Stimulated activated naive CD4-positive, alpha-beta T cell treated with Interleukin-2 at 50 U/mL for 16 hours (primary cell): ENCODE results near the gene OTOP2.

Experiments used
- DNase-seq: peaks from one replicate; lab custom pipeline; 2025; lab: John Stamatoyannopoulos, UW

Gene OTOP2

GRCh38 chr17:74925242-74925641 lies 1.2 kb downstream of the OTOP2 start:
- no peak for DNase-seq

DNA sequence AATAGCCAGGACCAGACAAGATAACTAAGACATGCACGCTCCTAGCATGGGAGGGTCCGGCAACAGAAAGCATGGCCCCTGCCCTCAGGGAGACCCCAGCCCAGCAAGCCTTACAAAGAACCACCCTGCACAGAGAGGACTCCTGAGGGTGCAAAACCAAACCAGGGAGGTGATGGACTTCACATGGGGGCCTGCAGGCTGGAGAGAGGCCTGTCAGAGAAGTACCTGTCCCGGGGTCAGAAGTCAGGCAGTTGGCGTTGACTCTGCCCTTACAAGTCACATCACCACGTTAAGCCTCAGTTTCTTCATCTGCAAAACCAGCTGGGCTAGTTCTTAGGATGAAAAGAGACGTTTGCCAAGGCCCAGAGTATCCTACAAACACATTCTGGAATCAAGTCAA lies 4.7 kb downstream of the OTOP2 start:
- DNase-seq: no peak

DNA sequence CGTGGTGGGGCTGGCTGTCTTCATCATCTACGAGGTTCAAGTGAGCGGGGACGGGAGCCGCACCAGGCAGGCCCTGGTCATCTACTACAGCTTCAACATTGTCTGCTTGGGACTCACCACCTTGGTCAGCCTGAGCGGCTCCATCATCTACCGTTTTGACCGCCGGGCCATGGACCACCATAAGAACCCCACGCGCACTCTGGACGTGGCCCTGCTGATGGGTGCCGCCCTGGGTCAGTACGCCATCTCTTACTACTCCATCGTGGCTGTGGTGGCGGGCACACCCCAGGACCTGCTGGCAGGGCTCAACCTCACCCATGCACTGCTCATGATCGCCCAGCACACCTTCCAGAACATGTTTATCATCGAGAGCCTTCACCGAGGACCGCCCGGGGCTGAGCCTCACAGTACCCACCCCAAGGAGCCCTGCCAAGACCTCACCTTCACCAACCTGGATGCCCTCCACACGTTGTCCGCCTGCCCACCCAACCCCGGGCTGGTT lies 6.5 kb downstream of the OTOP2 start:
- DNase-seq: no peak

DNA sequence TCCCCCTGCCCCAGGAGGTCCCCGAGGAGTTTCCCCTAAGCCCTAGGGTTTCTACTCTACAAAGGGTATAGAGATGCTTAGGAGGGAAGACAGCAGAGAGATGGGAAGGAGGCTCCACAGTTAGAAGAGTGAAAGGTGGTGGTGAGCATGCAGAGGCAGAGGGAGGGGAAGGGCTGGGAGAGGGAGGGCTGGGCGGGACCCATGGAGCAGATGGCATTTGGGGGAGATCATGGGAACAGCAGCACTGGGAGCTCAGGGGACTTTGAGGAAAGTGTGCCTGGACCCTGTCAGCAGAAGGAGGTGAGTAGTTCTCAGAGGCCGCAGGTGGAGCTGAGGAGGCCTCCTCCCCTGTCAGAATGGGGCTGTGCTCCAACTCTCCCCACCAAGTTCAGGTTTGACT lies 11.0 kb downstream of the OTOP2 start:
- no peak for DNase-seq

DNA sequence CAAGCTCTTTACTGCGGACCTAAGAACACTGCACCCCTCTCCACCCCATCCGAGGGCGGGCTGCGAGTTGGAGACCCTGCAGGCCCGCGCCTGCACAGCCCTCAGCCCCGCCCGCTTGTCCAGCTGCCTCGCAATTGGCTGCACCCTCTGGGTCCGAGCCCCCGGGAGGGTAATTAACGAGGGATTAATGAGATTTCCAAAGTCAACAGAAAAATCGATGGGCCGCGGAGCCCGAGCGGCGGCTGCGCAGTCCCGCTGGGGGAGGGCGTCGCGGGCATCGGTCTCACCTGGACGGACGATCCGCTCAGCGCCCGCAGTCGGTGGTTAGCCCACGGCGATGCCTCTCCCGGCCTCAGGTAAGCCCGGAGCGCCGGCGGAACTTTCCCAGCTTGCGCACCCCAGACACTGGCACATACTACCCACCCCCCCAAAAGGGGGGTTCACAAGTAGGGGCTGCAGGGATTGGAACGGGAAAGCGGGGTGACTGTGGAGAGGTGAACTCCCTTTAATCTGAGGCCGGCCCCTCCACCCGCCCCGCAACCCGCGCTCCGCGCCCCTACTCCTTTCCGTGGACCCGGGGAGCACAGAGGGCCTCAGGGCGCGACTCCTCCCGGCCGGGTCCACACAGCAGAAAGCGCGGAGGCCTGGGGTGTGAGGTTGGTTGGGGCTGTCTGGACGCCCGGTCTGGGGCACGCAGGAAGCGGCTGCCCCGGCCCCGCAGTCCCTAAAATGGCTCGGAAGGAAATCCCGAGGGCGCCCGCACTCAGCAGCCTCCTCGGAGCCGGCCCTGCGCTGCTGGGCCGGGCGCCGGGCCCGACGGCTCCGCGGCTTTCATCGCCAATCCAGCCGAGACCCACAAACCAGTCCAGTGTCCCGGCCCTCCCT lies 11.8 kb downstream of the OTOP2 start, which contains the start of gene OTOP3:
OTOP3 (plus strand) TSS at position 314 of the 885 bp plus-strand sequence; CDS start at position 338, 24 bp downstream.
- no peak for DNase-seq

GRCh38 chr17:74936470-74936799 lies 12.4 kb downstream of the OTOP2 start:
- DNase-seq: no peak

DNA sequence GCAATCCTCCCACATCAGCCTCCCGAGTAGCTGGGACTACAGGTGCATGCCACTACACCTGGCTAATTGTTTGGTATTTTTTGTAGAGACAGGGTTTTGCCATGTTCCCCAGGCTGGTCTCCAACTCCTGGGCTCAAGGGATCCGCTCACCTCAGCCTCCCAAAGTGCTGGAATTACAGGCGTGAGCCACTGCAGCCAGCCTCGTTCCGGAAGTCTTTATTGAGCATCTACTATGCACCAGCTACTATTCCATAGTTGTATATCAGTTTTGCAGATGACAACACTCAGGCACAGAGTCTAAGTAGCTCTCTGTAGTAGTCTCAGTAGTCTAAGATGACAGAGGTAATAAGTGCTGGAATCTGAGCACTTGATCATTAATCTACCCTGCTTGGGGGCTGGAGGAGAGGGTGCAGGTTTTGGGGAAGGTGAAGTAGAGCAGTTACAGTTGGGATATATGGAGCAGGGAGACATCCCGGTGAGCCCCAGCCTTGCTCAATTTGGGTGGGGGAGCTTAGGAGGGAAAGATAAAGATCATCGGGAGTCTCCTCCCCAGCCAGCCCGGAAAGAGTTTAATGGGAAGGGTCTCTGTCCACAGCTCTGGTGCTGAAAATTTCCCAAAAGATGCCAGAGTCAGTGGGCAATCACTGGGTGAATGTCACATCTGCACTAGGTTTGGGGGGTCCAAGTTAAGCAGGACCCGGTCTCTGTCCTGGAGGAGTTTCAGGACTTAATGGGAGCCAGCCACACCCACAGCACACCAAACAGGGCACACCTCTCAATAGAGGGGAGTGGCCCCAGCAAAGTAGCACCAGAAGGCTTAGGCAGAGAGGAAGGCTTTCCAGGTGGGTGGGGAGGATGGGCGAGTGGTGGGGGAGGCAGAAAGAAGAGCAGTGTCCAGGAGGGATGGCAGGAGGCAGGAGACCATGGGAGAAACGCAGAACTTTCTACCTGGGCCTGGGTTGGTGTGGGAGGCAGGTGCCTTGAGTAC lies 13.3 kb downstream of the OTOP2 start:
- no peak for DNase-seq

- DNase-seq: no peak
Measured at GRCh38 chr17:74938194-74938950, 14.3 kb downstream of the OTOP2 start.

- no peak for DNase-seq
Measured at GRCh38 chr17:74939534-74939933, 15.5 kb downstream of the OTOP2 start.

GRCh38 chr17:74941128-74941725 lies 17.2 kb downstream of the OTOP2 start:
- DNase-seq: no peak

- DNase-seq: no peak
Measured at GRCh38 chr17:74943808-74944522, 19.9 kb downstream of the OTOP2 start.

GRCh38 chr17:74945543-74945942 lies 21.5 kb downstream of the OTOP2 start:
- no peak for DNase-seq

- no peak for DNase-seq
Measured at GRCh38 chr17:74946641-74947040, 22.6 kb downstream of the OTOP2 start.

DNA sequence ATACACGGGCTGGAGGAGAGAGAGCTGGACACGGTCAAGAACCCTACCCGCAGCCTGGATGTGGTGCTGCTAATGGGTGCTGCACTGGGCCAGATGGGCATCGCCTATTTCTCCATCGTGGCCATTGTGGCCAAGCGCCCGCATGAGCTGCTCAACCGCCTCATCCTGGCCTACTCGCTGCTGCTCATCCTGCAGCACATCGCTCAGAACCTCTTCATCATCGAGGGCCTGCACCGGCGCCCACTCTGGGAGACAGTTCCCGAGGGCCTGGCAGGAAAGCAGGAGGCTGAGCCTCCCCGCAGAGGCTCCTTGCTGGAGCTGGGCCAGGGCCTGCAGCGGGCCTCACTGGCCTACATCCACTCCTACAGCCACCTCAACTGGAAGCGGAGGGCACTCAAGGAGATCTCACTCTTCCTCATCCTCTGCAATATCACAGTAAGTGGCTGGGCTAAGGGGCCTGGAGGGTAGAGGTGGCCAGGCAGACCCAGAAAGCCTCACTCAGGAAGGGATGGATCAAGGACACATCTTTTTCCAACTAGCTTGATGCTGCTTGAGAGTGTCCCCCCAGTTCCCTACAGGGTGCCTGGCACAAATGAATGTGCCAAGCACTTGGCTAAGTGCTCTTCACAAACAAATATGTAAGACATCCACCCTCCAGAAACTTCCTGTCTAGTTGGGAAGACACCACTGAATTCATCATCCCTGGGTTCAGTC lies 23.1 kb downstream of the OTOP2 start:
- no peak for DNase-seq

- DNase-seq: no peak
Measured at GRCh38 chr17:74949455-74950115, 25.5 kb downstream of the OTOP2 start.

- no peak for DNase-seq
Measured at GRCh38 chr17:74950207-74950606, 26.1 kb downstream of the OTOP2 start.

GRCh38 chr17:74951065-74951464 lies 27.0 kb downstream of the OTOP2 start:
- DNase-seq: no peak

DNA sequence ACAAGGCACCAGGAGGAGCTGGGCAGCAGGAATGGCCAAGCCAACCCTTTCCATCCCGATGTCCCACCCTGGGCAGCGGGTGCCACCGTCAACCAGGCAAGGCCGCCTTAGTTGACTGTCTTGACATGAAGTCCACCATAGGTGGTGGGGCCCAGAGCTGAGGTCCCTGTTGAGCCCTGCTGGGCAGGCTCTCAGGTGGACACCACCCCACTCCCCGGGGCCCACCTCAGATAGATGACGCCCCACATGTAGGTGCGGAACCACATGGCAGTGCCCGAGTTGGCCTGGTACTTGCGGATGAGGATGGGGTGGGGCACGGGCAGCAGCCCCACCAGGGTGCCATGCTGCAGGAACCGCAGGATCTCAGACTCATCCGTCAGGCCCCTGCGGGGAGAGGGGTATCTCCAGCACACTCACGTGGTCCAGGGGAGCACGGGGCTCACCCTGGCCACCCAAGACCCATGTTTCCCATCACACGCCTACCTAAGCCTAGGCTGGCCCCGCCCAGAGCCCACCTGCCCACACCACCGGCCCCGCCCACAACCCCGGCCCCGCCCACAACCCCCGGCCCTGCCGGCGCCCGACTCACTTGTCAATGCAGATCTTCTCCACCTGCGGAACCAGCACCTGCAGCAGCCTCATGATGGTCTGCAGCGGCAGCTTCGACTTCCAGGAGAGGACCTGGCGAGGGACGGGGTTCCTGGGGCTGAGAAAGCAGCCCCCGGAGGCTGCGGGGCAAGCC lies 27.8 kb downstream of the OTOP2 start:
- DNase-seq: no peak
